Neural cell (in vitro differentiated cells): Measurements from ENCODE around the gene PCDHGB6. TPM values are rescaled to one million over a fixed set of nuclear protein-coding genes. Genes with fewer than 3 reads are reported as not detected.
A peak's percentile ranks its signal among the peaks of the same experiment; 100 is the strongest.
"Not testable (repeated sequence)": the region's sequence is repeated elsewhere in the genome, so short reads cannot be mapped to it uniquely, and the experiment has no call there.

Experiments
- H2AFZ ChIP-seq: fragments of 200-600, 300-800 bp; sonication (generic), shearing (Covaris generic); 2 replicates; pipeline ENCODE4 v1.6.0; 2014; ENCODE audit warnings: low read depth, mild to moderate bottlenecking, antibody characterized with exemption, low read length, moderate library complexity
- H3F3A ChIP-seq: fragments of 200-600 bp; shearing (Covaris generic); 2 replicates; pipeline ENCODE4 v1.6.1; 2016; ENCODE audit warnings: mild to moderate bottlenecking, moderate library complexity, mixed read lengths, antibody characterized with exemption, low read length; ENCODE audit not compliant: insufficient read depth, poor library complexity, severe bottlenecking
- H3K27ac ChIP-seq: fragments of 200-600, 300-800 bp; sonication (generic), shearing (Covaris generic); 2 replicates; pipeline ENCODE4 v1.5.1; 2014; ENCODE audit warnings: mild to moderate bottlenecking, low read length, moderate library complexity
- H3K27me3 ChIP-seq: fragments of 300-800, 200-600 bp; sonication (generic), shearing (Covaris generic); 2 replicates; pipeline ENCODE4 v1.6.0; 2014; ENCODE audit warnings: mild to moderate bottlenecking, low read depth, low read length, moderate library complexity; ENCODE audit not compliant: insufficient read depth
- H3K36me3 ChIP-seq: fragments of 300-800, 200-600 bp; sonication (generic), shearing (Covaris generic); 2 replicates; pipeline ENCODE4 v1.5.1; 2014; ENCODE audit warnings: mild to moderate bottlenecking, antibody characterized with exemption, low read length, moderate library complexity; ENCODE audit not compliant: insufficient read depth
- H3K4me2 ChIP-seq: fragments of 300-800, 200-600 bp; sonication (generic), shearing (Covaris generic); 2 replicates; pipeline ENCODE4 v1.6.0; 2014; ENCODE audit warnings: mild to moderate bottlenecking, low read length
- H3K4me3 ChIP-seq: fragments of 300-800, 200-600 bp; sonication (generic), shearing (Covaris generic); 2 replicates; pipeline ENCODE4 v1.5.1; 2014; ENCODE audit warnings: mild to moderate bottlenecking, low read length, moderate library complexity
- H3K79me2 ChIP-seq: fragments of 200-600 bp; shearing (Covaris generic); replicated peaks from 2 replicates; pipeline ENCODE4 v1.6.0; 2014; ENCODE audit warnings: mild to moderate bottlenecking, low read length, moderate library complexity; ENCODE audit not compliant: insufficient read depth
- H3K9ac ChIP-seq: fragments of 300-800, 200-600 bp; sonication (generic), shearing (Covaris generic); 2 replicates; pipeline ENCODE4 v1.6.1; 2016; ENCODE audit warnings: mild to moderate bottlenecking, low read length, mixed read lengths
- H3K9me2 ChIP-seq: fragments of 200-600 bp; shearing (Covaris generic); 2 replicates; pipeline ENCODE4 v1.6.1; 2016; ENCODE audit warnings: mild to moderate bottlenecking, low read length, mixed read lengths; ENCODE audit not compliant: insufficient read depth
- H3K9me3 ChIP-seq: fragments of 200-600, 300-800 bp; sonication (generic), shearing (Covaris generic); 2 replicates; pipeline ENCODE4 v1.6.1; 2016; ENCODE audit warnings: mild to moderate bottlenecking, mixed run types, low read length, moderate library complexity, mixed read lengths
- H4K20me1 ChIP-seq: fragments of 200-600 bp; shearing (Covaris generic); 2 replicates; pipeline ENCODE4 v1.6.1; 2016; ENCODE audit warnings: mild to moderate bottlenecking, mixed run types; ENCODE audit not compliant: insufficient read depth
- CTCF ChIP-seq: fragments of 450-650 bp; IDR thresholded peaks from 2 replicates; pipeline ENCODE4 v1.5.1; 2014; ENCODE audit warnings: antibody characterized with exemption, mild to moderate bottlenecking, moderate library complexity; ENCODE audit not compliant: poor library complexity, severe bottlenecking
- EP300 ChIP-seq: fragments of 450-650 bp; conservative IDR thresholded peaks from 2 replicates; pipeline ENCODE4 v1.6.1; 2014; ENCODE audit warnings: antibody characterized with exemption, mild to moderate bottlenecking, moderate library complexity; ENCODE audit not compliant: poor library complexity, severe bottlenecking
- EZH2 ChIP-seq: fragments of 200-600, 300-800 bp; shearing (Covaris generic), sonication (generic); IDR thresholded peaks from 2 replicates; pipeline ENCODE4 v1.6.1; 2014; ENCODE audit warnings: antibody characterized with exemption, low read length, borderline replicate concordance, mild to moderate bottlenecking; ENCODE audit not compliant: insufficient read depth, poor library complexity, severe bottlenecking
- MXI1 ChIP-seq: fragments of 450-650 bp; conservative IDR thresholded peaks from 2 replicates; pipeline ENCODE4 v1.6.1; 2014; ENCODE audit warnings: antibody characterized with exemption, mild to moderate bottlenecking; ENCODE audit not compliant: poor library complexity, severe bottlenecking
- POLR2AphosphoS5 ChIP-seq: IDR thresholded peaks from 2 replicates; pipeline ENCODE4 v1.6.1; 2012
- RAD21 ChIP-seq: fragments of 450-650 bp; conservative IDR thresholded peaks from 2 replicates; pipeline ENCODE4 v1.6.1; 2014; ENCODE audit warnings: antibody characterized with exemption, mild to moderate bottlenecking, moderate library complexity
- REST ChIP-seq: IDR thresholded peaks from 2 replicates; pipeline ENCODE4 v1.6.1; 2012; ENCODE audit warnings: borderline replicate concordance
- SMC3 ChIP-seq: fragments of 450-650 bp; conservative IDR thresholded peaks from 2 replicates; pipeline ENCODE4 v1.6.1; 2014; ENCODE audit warnings: antibody characterized with exemption, mild to moderate bottlenecking, moderate library complexity; ENCODE audit not compliant: poor library complexity
- TAF1 ChIP-seq: IDR thresholded peaks from 2 replicates; pipeline ENCODE4 v1.6.1; 2012; ENCODE audit warnings: low read depth
- polyA plus RNA-seq: library from polyadenylated mRNA; depleted of rRNA; stranded (reverse); fragments of >200 nt; gene quantifications from 2 replicates; pipeline ENCODE4 v1.2.3, GENCODE V29; 2014

The PCDHGB6 gene
- polyA plus RNA-seq, 1 donor from 2014 or later = 29.2 TPM

GRCh38 chr5:141387557-141388311 is 20.1 kb upstream of the PCDHGB6 start, which contains the start of gene PCDHGB4:
Gene PCDHGB4 (plus strand): TSS chr5:141387698. CDS start chr5:141387885, 187 bp downstream.
- H3K79me2 ChIP-seq = not testable (repeated sequence)
- H3K4me3 ChIP-seq = peak within 1 kb of the TSS; percentile 53

GRCh38 chr5:141388661-141389060 is 19.2 kb upstream of the PCDHGB6 start:
- TF ChIP-seq SMC3 (no peak), REST (no peak), TAF1 (no peak), EZH2 (no peak), MXI1 (no peak), RAD21 (no peak), EP300 (no peak), POLR2AphosphoS5 (no peak), CTCF (no peak)
- Histone ChIP-seq H3K4me3 (peak overlapping the region; percentile 53), H3K9me2 (no peaks in the 10 kb centered on the region), H3K27me3 (no peaks in the 10 kb centered on the region), H4K20me1 (no peaks in the 10 kb centered on the region), H3K9me3 (peaks cover 37% of the 10 kb centered on the region), H3K27ac (no peak overlapping the region), H3K4me2 (no peak overlapping the region), H3K9ac (no peak overlapping the region), H3F3A (no peaks in the 10 kb centered on the region), H2AFZ (no peak overlapping the region), H3K79me2 (no peaks in the 10 kb centered on the region), H3K36me3 (no peaks in the 10 kb centered on the region)

More at GRCh38 chr5:141387557-141388311, 20.1 kb upstream of the PCDHGB6 start, which contains the start of gene PCDHGB4:
- not testable (repeated sequence) for H4K20me1 ChIP-seq, H2AFZ ChIP-seq, H3K9me2 ChIP-seq, H3K36me3 ChIP-seq, H3F3A ChIP-seq, H3K4me2 ChIP-seq, H3K27me3 ChIP-seq, H3K9ac ChIP-seq
- Histone ChIP-seq H3K27ac (peak within 1 kb of the TSS; percentile 41), H3K9me3 (peaks cover 36% of the 10 kb centered on the region)
- TF ChIP-seq RAD21 (peak; percentile 70), CTCF (peak; percentile 69), SMC3 (peak; percentile 65)
